Measurements from ENCODE around the gene SNAI3.

DNA sequence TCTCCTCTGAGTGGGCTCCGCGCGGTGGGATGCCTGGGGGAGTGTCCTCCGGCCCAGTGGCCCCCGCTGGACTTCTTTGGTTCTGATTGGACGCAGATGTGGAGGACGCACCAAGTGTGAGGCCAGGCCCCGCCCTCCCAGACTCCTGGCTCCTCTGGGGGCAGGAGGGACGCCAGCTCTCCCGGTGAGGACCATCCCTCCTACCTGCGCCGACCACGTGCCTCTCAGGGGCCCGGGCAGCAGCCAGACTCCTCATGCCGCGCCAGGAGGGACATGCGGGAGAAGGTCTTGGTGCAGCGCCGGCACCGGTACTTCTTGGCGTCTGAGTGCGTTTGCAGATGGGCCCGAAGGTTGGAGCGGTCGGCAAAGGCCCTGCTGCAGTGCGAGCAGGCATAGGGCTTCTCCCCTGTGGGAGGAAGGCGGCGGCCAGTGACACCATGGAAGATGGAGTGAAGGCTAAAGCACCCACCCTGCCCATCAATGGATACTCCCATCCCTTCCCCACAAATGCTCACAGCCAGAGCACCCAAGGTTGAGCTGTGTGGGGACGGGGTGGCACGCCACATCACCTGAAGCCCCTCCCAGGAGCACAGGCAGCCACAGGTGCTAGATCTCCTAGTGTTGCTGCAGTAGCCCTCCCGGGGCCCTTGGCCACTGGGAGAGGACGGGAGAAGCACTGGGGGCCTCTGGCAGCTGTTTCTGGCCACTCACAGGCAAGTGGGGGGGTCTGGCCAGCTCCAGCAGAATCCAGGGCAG lies 7.9 kb downstream of the SNAI3 start:
- no peak for TF ChIP-seq MAX (IDR thresholded peaks at IDR 0.05)
- TF ChIP-seq, protein P1, sequence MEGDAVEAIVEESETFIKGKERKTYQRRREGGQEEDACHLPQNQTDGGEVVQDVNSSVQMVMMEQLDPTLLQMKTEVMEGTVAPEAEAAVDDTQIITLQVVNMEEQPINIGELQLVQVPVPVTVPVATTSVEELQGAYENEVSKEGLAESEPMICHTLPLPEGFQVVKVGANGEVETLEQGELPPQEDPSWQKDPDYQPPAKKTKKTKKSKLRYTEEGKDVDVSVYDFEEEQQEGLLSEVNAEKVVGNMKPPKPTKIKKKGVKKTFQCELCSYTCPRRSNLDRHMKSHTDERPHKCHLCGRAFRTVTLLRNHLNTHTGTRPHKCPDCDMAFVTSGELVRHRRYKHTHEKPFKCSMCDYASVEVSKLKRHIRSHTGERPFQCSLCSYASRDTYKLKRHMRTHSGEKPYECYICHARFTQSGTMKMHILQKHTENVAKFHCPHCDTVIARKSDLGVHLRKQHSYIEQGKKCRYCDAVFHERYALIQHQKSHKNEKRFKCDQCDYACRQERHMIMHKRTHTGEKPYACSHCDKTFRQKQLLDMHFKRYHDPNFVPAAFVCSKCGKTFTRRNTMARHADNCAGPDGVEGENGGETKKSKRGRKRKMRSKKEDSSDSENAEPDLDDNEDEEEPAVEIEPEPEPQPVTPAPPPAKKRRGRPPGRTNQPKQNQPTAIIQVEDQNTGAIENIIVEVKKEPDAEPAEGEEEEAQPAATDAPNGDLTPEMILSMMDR (IDR thresholded peaks at IDR 0.05 in 2 of 3, conservative IDR thresholded peaks at IDR 0.05 in 1 of 3; ENCODE audit: borderline replicate concordance in 1 of 3, insufficient read depth in 1 of 3, low read depth in 2 of 3, low read length in 2 of 3), result no peak
- TF ChIP-seq FOSL1 (IDR thresholded peaks at IDR 0.05; ENCODE audit: low read depth), result no peak
- no peak for TF ChIP-seq EZH2 (IDR thresholded peaks at IDR 0.05)
- no peak for TF ChIP-seq POLR2AphosphoS5 (IDR thresholded peaks at IDR 0.05; ENCODE audit: low read depth, low read length)
- no peak for TF ChIP-seq REST (IDR thresholded peaks at IDR 0.05; ENCODE audit: low read depth)
- TF ChIP-seq JUND (IDR thresholded peaks at IDR 0.05), result no peak
- TF ChIP-seq SP1 (IDR thresholded peaks at IDR 0.05; ENCODE audit: low read depth), result no peak
- no peak for TF ChIP-seq POLR2A (IDR thresholded peaks at IDR 0.05; ENCODE audit: borderline replicate concordance, extremely low read depth, insufficient read depth, insufficient read length)
- TF ChIP-seq RAD21 (IDR thresholded peaks at IDR 0.05; ENCODE audit: low read depth), result no peak
- no peak for TF ChIP-seq EZH2phosphoT487 (IDR thresholded peaks at IDR 0.05; ENCODE audit: borderline replicate concordance)
- no peak for TF ChIP-seq ZNF274 (IDR thresholded peaks at IDR 0.05; ENCODE audit: low read depth, low read length)
- TF ChIP-seq CBX3 (IDR thresholded peaks at IDR 0.05; ENCODE audit: low read depth), result no peak
- TF ChIP-seq ZFX (IDR thresholded peaks at IDR 0.05), result no peak
